K562 (cell line): Measurements from ENCODE around the gene PRSS8. TPM values are rescaled to one million over a fixed set of nuclear protein-coding genes. Genes with fewer than 3 reads are reported as not detected.

Experiments
- ATAC-seq: fragments of 200-7000 bp; cut with Tn5 transposase; 3 replicates; pipeline ENCODE4 v1.9.1; 2020; ENCODE audit warnings: moderate library complexity
- BruUV-seq: library from RNA; stranded (reverse); fragments of 400-500 nt; replicated peaks from 2 replicates; lab custom pipeline; 2021; lab: Mats Ljungman, UMichigan
- CTCF ChIA-PET: fragments of 300-600 bp; formaldehyde crosslinking; extraction: SDS; loops from one replicate; lab custom pipeline; 2021; ENCODE audit warnings: low intra/inter-chr PET ratio; lab: Yijun Ruan, JAX
- POLR2A ChIA-PET: fragments of 300-600, 350-650 bp; sonication (Branson Sonifier 250); formaldehyde crosslinking; extraction: SDS; loops from one replicate; lab custom pipeline; 2021; ENCODE audit warnings: antibody characterized with exemption, inconsistent platforms; lab: Yijun Ruan, JAX
- DNase-seq, 4 experiments: peaks; one replicate each; pipeline versions ENCODE4 v3.0.0 to v3.0.0-alpha.2; 2011 to 2018; ENCODE audit warnings: low spot score in 3 of 4, mixed read lengths in 3 of 4; ENCODE audit errors: extremely low read depth in 1 of 4
- FAIRE-seq: peaks from 2 replicates; lab custom pipeline; 2011; peaks lifted over from hg19 to GRCh38; lab: Jason Lieb, UNC
- H2AFZ ChIP-seq: 2 replicates; pipeline ENCODE4 v1.6.0; 2011; ENCODE audit warnings: low read depth, low read length, control low read depth, inconsistent platforms
- H3K27ac ChIP-seq: fragments of 200-600 bp; 3 replicates; pipeline ENCODE4 v1.8.0; 2011; ENCODE audit warnings: low read depth, mild to moderate bottlenecking, control low read depth, inconsistent platforms, low read length, moderate library complexity, mixed read lengths; ENCODE audit errors: extremely low read depth
- H3K27me3 ChIP-seq, 2 experiments: fragments of 300-600 bp in 1 of 2; 2 replicates in 1 of 2; 3 replicates in 1 of 2; pipeline versions ENCODE4 v1.6.0 to v1.8.0; 2011; ENCODE audit warnings: inconsistent platforms in 2 of 2, low read length in 2 of 2, mild to moderate bottlenecking in 1 of 2, mixed read lengths in 1 of 2, moderate library complexity in 1 of 2; ENCODE audit not compliant: control insufficient read depth in 2 of 2, insufficient read depth in 2 of 2
- H3K36me3 ChIP-seq: fragments of 300-600 bp; 3 replicates; pipeline ENCODE4 v1.8.0; 2011; ENCODE audit warnings: mild to moderate bottlenecking, low read length, inconsistent platforms; ENCODE audit not compliant: control insufficient read depth, insufficient read depth
- H3K4me1 ChIP-seq, 2 experiments: fragments of 200-600 bp in 1 of 2; replicated peaks in 1 of 2; 2 replicates in 1 of 2; 3 replicates in 1 of 2; pipeline versions ENCODE4 v1.5.1 to v1.8.0; 2011; ENCODE audit warnings: inconsistent platforms in 2 of 2, low read length in 2 of 2, mild to moderate bottlenecking in 1 of 2, mixed read lengths in 1 of 2, moderate library complexity in 1 of 2; ENCODE audit not compliant: control insufficient read depth in 2 of 2, insufficient read depth in 2 of 2
- H3K4me2 ChIP-seq: 2 replicates; pipeline ENCODE4 v1.6.1; 2011; ENCODE audit warnings: low read length, control low read depth, inconsistent platforms, mixed read lengths; ENCODE audit not compliant: insufficient read depth
- H3K4me3 ChIP-seq: fragments of 200-600 bp; sonication (generic), shearing (Covaris generic); 2 replicates; pipeline ENCODE4 v1.5.1; 2016; ENCODE audit warnings: control low read depth, inconsistent platforms
- H3K79me2 ChIP-seq: fragments of 200-600 bp; 3 replicates; pipeline ENCODE4 v1.8.0; 2011; ENCODE audit warnings: low read length, inconsistent platforms; ENCODE audit not compliant: control insufficient read depth, insufficient read depth
- H3K9ac ChIP-seq, 2 experiments: 2 replicates each; pipeline versions ENCODE4 v1.6.0 to v1.6.1; 2011; ENCODE audit warnings: low read depth in 2 of 2, low read length in 2 of 2, control low read depth in 1 of 2, inconsistent platforms in 1 of 2, mild to moderate bottlenecking in 1 of 2, mixed read lengths in 1 of 2; ENCODE audit not compliant: insufficient read depth in 1 of 2
- H3K9me1 ChIP-seq: one replicate; pipeline ENCODE4 v1.6.0; 2011; ENCODE audit warnings: inconsistent platforms, mild to moderate bottlenecking, low read length, moderate library complexity; ENCODE audit not compliant: control insufficient read depth, insufficient read depth
- H3K9me3 ChIP-seq: replicated peaks from 2 replicates; pipeline ENCODE4 v1.5.1; 2011; ENCODE audit warnings: low read depth, low read length, inconsistent platforms; ENCODE audit not compliant: control insufficient read depth, insufficient read depth
- H4K20me1 ChIP-seq: replicated peaks from 2 replicates; pipeline ENCODE4 v1.6.1; 2011; ENCODE audit warnings: low read length, inconsistent platforms, mixed read lengths; ENCODE audit not compliant: control insufficient read depth, insufficient read depth
- ARID3B ChIP-seq: fragments of 250-450 bp; sonication (Bioruptor Pico); IDR thresholded peaks from 2 replicates; pipeline ENCODE4 v1.4.0; 2020; ENCODE audit warnings: borderline replicate concordance
- ARID4B ChIP-seq: sonication (generic); formaldehyde crosslinking; IDR thresholded peaks from 2 replicates; pipeline ENCODE4 v1.8.0; 2022; ENCODE audit warnings: mild to moderate bottlenecking, missing genetic modification reagents
- BHLHE40 ChIP-seq: IDR thresholded peaks from 2 replicates; pipeline ENCODE4 v1.6.1; 2011; ENCODE audit warnings: low read length, improper control_type of control experiment
- BRF2 ChIP-seq: IDR thresholded peaks from 3 replicates; pipeline ENCODE4 v1.6.1; 2011; ENCODE audit warnings: borderline replicate concordance, mild to moderate bottlenecking; ENCODE audit not compliant: insufficient read length, insufficient read depth
- FIP1L1 ChIP-seq: fragments of 200-400 bp; formaldehyde crosslinking; IDR thresholded peaks from 2 replicates; pipeline ENCODE4 v1.6.1; 2018; ENCODE audit warnings: mild to moderate bottlenecking, low read depth, low read length; ENCODE audit not compliant: poor library complexity, severe bottlenecking
- HNRNPLL ChIP-seq: fragments of 200-400 bp; formaldehyde crosslinking; IDR thresholded peaks from 2 replicates; pipeline ENCODE4 v1.6.1; 2017; ENCODE audit warnings: low read length, low read depth, mild to moderate bottlenecking; ENCODE audit not compliant: poor library complexity, severe bottlenecking
- L3MBTL2 ChIP-seq: fragments of 450-650 bp; IDR thresholded peaks from 2 replicates; pipeline ENCODE4 v1.6.1; 2016; ENCODE audit warnings: mild to moderate bottlenecking, moderate library complexity
- RAD21 ChIP-seq, 2 experiments: fragments of 250-450 bp in 1 of 2; fragments of 450-650 bp in 1 of 2; sonication (Bioruptor Pico) in 1 of 2; formaldehyde crosslinking in 1 of 2; IDR thresholded peaks in 1 of 2; conservative IDR thresholded peaks in 1 of 2; 2 replicates each; pipeline versions ENCODE4 v1.4.0 to v1.8.0; 2020 to 2022; ENCODE audit warnings: mild to moderate bottlenecking in 2 of 2, moderate library complexity in 1 of 2
- SRSF1 ChIP-seq: fragments of 200-400 bp; formaldehyde crosslinking; IDR thresholded peaks from 2 replicates; pipeline ENCODE4 v1.6.1; 2017; ENCODE audit warnings: mild to moderate bottlenecking, low read depth, low read length, moderate library complexity
- ZBTB7A ChIP-seq: IDR thresholded peaks from 2 replicates; pipeline ENCODE4 v1.6.1; 2011; ENCODE audit warnings: low read depth, mild to moderate bottlenecking, low read length, moderate library complexity, borderline replicate concordance; ENCODE audit not compliant: control insufficient read depth
- ZFP1 ChIP-seq: fragments of 450-650 bp; formaldehyde crosslinking; IDR thresholded peaks from 2 replicates; pipeline ENCODE4 v1.4.0; 2020; ENCODE audit warnings: mild to moderate bottlenecking, mixed read lengths
- ZNF347 ChIP-seq: fragments of 450-650 bp; formaldehyde crosslinking; IDR thresholded peaks from 2 replicates; pipeline ENCODE4 v1.4.0; 2020; ENCODE audit warnings: low read depth, mild to moderate bottlenecking, moderate library complexity
- ZNF785 ChIP-seq: fragments of 250-450 bp; sonication (Bioruptor Pico); IDR thresholded peaks from 2 replicates; pipeline ENCODE4 v1.4.0; 2020; ENCODE audit warnings: mild to moderate bottlenecking
- WGBS: fragments of 100-300 bp; shearing (Covaris generic); methylation state at CpG from one replicate; pipeline ENCODE4 v1.1.6; 2016; ENCODE audit warnings: low coverage, mixed read lengths; ENCODE audit not compliant: insufficient coverage; ENCODE audit errors: missing lambda C conversion rate; 5-methylcytosine and 5-hydroxymethylcytosine counted together
- in situ Hi-C: fragments of 300-500 bp; cut with MboI; formaldehyde crosslinking; loops from 4 replicates; pipeline ENCODE4 v1.15.0; 2018; ENCODE audit warnings: inconsistent platforms, mixed read lengths
- intact Hi-C: fragments of 100-400 bp; cut with micrococcal nuclease; formaldehyde crosslinking; loops from 2 replicates; pipeline ENCODE4 v1.14.2; 2022
- polyA plus RNA-seq, 8 experiments: library from polyadenylated mRNA; depleted of rRNA in 4 of 8; stranded (reverse) in 5 of 8; unstranded in 3 of 8; fragments of >200 nt; fragmentation: Nextera tagmentation in 2 of 8; fragmentation: Illumina TruSeq in 1 of 8; extraction: Ambion mirVana in 2 of 8; extraction: Trizol in 1 of 8; gene quantifications; 2 replicates each; pipeline versions ENCODE4 v1.2.1 to v1.2.3, GENCODE V29; 2011 to 2014; ENCODE audit warnings: inconsistent platforms in 1 of 8, missing spikeins in 1 of 8
- total RNA-seq, 7 experiments: library from RNA; depleted of rRNA in 6 of 7; stranded (reverse); fragments of >200 nt in 6 of 7; fragmentation: Illumina TruSeq in 2 of 7; extraction: Trizol in 2 of 7; gene quantifications; 2 replicates each; pipeline versions ENCODE4 v1.2.1 to v1.2.3, GENCODE V29; 2011 to 2021; ENCODE audit warnings: low replicate concordance in 1 of 7

Gene PRSS8
- total and polyA plus RNA-seq, 9 of the 15 experiments (the other 6 are each of a cell fraction or from before 2014, with no cell fraction given), result 0.25 to 3.9 (median 1.3) TPM; not detected in 1

- in situ Hi-C loops (no loop called here), intact Hi-C loops (loop anchor here (10.0 kb wide), 1 partner anchor 265 kb away; the partner anchor contains the start of gene ZNF843)
- WGBS, result under 1% methylated on average over 61 of the region's 69 CpGs
- H3K36me3 ChIP-seq, result peaks cover 38% of the 10 kb centered on the region
- ATAC-seq (peak; percentile 75), FAIRE-seq (peak; percentile 87), DNase-seq (peak; percentile 94 to 97 (median 94))
- peak within 1 kb of the TSS; percentile 98 for H3K9ac ChIP-seq
- no TSS peak for BruUV-seq
- POLR2A ChIA-PET, result interaction anchor here (0.5 to 2.8 kb wide), 86 partner anchors 8 to 697 kb away, joined by 3 to 63 read pairs (median 4); partner anchors contain the start of genes HSD3B7, ITGAM, KAT8 and PRSS36
- peak within 1 kb of the TSS; percentile 87 for H3K4me2 ChIP-seq
- H3K79me2 ChIP-seq, result peaks cover 57% of the 10 kb centered on the region
- H3K9me3 ChIP-seq, result no peaks in the 10 kb centered on the region
- H3K9me1 ChIP-seq, result peaks cover 4% of the 10 kb centered on the region
- peak within 1 kb of the TSS; percentile 100 for H2AFZ ChIP-seq
- peak within 1 kb of the TSS; percentile 100 for H3K27ac ChIP-seq
- CTCF ChIA-PET, result no interaction called here
- no peaks in the 10 kb centered on the region; a peak in 1 of 5 replicates for H3K27me3 ChIP-seq
- H3K4me1 ChIP-seq, result peaks cover 18 to 21% of the 10 kb centered on the region in 2 experiments
- H4K20me1 ChIP-seq, result peaks cover 36% of the 10 kb centered on the region
- H3K4me3 ChIP-seq, result peak within 1 kb of the TSS; percentile 81
- TF ChIP-seq FIP1L1 (peak; percentile 99), BHLHE40 (peak; percentile 96), RAD21 (CRISPR knock-in tag; conservative IDR thresholded peaks at IDR 0.05 in 1 of 2, IDR thresholded peaks at IDR 0.05 in 1 of 2) (peak; percentile 2 to 25; a peak in 1 of 4 replicates), BRF2 (no peak), HNRNPLL (peak; percentile 93), L3MBTL2 (no peak), ARID4B (CRISPR knock-in tag) (peak; percentile 90), ARID3B (CRISPR knock-in tag) (no peak), ZFP1 (no peak), ZNF785 (no peak), ZBTB7A (peak; percentile 33; the same call in 1 of the 2 replicates), SRSF1 (peak; percentile 94), ZNF347 (no peak)
Measured at GRCh38 chr16:31179747-31180459, 44.4 kb upstream of the PRSS8 start, which contains the start of gene FUS. TSS of gene FUS (plus strand) at chr16:31180139. CDS start at chr16:31180215, 76 bp downstream.
